Rectal smooth muscle tissue (tissue), 1 donor: ENCODE data around the gene RAG1.

ENCODE experiments used
- H3K27ac ChIP-seq: one replicate; pipeline ENCODE4 v1.7.0; 2013; ENCODE audit warnings: low read depth, low read length, inconsistent platforms
- H3K27me3 ChIP-seq: one replicate; pipeline ENCODE4 v1.7.0; 2013; ENCODE audit warnings: low read length; ENCODE audit not compliant: control insufficient read depth, insufficient read depth
- H3K36me3 ChIP-seq: one replicate; pipeline ENCODE4 v1.7.0; 2013; ENCODE audit warnings: low read length; ENCODE audit not compliant: control insufficient read depth, insufficient read depth
- H3K4me1 ChIP-seq: one replicate; pipeline ENCODE4 v1.7.0; 2013; ENCODE audit warnings: low read length; ENCODE audit not compliant: control insufficient read depth, insufficient read depth
- H3K4me3 ChIP-seq: one replicate; pipeline ENCODE4 v1.7.0; 2013; ENCODE audit warnings: low read length
- H3K9ac ChIP-seq: one replicate; pipeline ENCODE4 v1.7.0; 2013; ENCODE audit warnings: low read length

The RAG1 gene

DNA sequence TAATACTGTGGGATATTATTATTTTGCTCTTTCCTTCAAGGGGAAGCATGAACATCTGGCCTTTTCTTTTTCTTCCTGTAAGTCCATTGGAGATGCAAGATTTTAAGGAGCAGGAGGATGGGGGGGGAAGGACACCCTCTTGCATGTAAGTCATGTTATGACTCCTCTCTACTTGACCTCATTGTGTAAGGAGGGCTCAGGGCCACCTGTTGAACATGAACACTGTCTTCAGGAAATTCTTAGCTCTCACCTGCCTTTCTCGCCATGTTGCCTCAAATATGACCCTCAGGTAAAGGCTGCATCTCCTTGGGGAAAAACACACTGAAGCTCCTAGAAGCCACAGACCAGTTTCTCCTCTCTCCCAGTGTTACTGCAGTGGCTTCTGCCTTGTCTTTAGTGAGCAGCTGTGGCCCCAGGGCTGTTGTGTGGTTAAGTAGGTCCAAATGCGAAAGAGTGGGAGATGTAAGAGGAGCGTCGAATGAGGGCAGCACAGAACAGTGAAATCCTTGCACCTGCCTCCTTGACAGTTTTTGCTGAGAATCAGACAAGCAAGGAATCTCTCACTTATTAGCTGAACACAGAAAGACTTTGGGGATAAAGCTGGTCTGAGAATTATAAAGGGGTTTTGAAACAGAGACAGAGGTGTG is 1.3 kb upstream of the RAG1 start:
- Histone ChIP-seq H3K27me3 (no peaks in the 10 kb centered on the region), H3K4me3 (no peak overlapping the region), H3K27ac (no peak overlapping the region)

DNA sequence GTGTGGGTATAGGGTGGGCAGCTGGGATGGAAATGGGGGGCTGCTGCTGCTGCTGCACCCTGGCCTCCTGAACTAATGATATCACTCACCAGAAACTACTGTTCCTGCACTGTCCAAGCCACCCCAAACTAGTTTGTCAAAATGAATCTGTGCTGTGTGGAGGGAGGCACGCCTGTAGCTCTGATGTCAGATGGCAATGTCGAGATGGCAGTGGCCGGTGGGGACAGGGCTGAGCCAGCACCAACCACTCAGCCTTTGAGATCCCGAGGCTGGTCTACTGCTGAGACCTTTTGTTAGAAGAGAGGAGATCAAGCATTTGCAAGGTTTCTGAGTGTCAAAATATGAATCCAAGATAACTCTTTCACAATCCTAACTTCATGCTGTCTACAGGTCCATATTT is 1.3 kb downstream of the RAG1 start:
- Histone ChIP-seq H3K4me1 (peaks cover 3% of the 10 kb centered on the region), H3K27me3 (no peaks in the 10 kb centered on the region), H3K36me3 (no peaks in the 10 kb centered on the region), H3K27ac (no peak overlapping the region), H3K4me3 (no peak overlapping the region), H3K9ac (no peak overlapping the region)

More for the DNA sequence above, 1.3 kb upstream of the RAG1 start:
- peaks cover 3% of the 10 kb centered on the region for H3K4me1 ChIP-seq
- no peaks in the 10 kb centered on the region for H3K36me3 ChIP-seq
- no peak overlapping the region for H3K9ac ChIP-seq

DNA sequence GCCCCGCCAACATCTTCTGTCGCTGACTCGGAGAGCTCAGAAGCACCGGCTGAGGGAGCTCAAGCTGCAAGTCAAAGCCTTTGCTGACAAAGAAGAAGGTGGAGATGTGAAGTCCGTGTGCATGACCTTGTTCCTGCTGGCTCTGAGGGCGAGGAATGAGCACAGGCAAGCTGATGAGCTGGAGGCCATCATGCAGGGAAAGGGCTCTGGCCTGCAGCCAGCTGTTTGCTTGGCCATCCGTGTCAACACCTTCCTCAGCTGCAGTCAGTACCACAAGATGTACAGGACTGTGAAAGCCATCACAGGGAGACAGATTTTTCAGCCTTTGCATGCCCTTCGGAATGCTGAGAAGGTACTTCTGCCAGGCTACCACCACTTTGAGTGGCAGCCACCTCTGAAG is 6.7 kb downstream of the RAG1 start:
- no peaks in the 10 kb centered on the region for H3K27me3 ChIP-seq
- H3K36me3 ChIP-seq = no peaks in the 10 kb centered on the region
- H3K9ac ChIP-seq = no peak overlapping the region
- H3K4me3 ChIP-seq = no peak overlapping the region
- H3K27ac ChIP-seq = no peak overlapping the region
- peaks cover 9% of the 10 kb centered on the region for H3K4me1 ChIP-seq

DNA sequence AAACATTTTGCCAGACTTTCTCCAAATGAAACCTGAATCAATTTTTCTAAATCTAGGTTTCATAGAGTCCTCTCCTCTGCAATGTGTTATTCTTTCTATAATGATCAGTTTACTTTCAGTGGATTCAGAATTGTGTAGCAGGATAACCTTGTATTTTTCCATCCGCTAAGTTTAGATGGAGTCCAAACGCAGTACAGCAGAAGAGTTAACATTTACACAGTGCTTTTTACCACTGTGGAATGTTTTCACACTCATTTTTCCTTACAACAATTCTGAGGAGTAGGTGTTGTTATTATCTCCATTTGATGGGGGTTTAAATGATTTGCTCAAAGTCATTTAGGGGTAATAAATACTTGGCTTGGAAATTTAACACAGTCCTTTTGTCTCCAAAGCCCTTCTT is 9.6 kb downstream of the RAG1 start:
- Histone ChIP-seq H3K27me3 (no peaks in the 10 kb centered on the region), H3K4me1 (peaks cover 9% of the 10 kb centered on the region), H3K9ac (no peak overlapping the region), H3K4me3 (no peak overlapping the region), H3K36me3 (no peaks in the 10 kb centered on the region), H3K27ac (peak overlapping the region; percentile 59)

DNA sequence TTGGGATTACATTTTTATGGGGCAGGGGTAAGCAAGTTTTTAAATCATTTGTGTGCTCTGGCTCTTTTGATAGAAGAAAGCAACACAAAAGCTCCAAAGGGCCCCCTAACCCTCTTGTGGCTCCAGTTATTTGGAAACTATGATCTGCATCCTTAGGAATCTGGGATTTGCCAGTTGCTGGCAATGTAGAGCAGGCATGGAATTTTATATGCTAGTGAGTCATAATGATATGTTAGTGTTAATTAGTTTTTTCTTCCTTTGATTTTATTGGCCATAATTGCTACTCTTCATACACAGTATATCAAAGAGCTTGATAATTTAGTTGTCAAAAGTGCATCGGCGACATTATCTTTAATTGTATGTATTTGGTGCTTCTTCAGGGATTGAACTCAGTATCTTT is 10.1 kb downstream of the RAG1 start:
- Histone ChIP-seq H3K27ac (peak overlapping the region; percentile 59), H3K27me3 (no peaks in the 10 kb centered on the region)

DNA sequence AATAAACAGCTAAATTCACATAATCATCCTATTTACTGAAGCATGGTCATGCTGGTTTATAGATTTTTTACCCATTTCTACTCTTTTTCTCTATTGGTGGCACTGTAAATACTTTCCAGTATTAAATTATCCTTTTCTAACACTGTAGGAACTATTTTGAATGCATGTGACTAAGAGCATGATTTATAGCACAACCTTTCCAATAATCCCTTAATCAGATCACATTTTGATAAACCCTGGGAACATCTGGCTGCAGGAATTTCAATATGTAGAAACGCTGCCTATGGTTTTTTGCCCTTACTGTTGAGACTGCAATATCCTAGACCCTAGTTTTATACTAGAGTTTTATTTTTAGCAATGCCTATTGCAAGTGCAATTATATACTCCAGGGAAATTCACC is 10.7 kb downstream of the RAG1 start:
- no peak overlapping the region for H3K27ac ChIP-seq
- H3K4me3 ChIP-seq = no peak overlapping the region
- H3K9ac ChIP-seq = no peak overlapping the region
- peaks cover 9% of the 10 kb centered on the region for H3K4me1 ChIP-seq
- H3K27me3 ChIP-seq = no peaks in the 10 kb centered on the region
- H3K36me3 ChIP-seq = no peaks in the 10 kb centered on the region

More for the DNA sequence above, 10.1 kb downstream of the RAG1 start:
- Histone ChIP-seq H3K4me3 (no peak overlapping the region), H3K4me1 (peaks cover 9% of the 10 kb centered on the region), H3K9ac (no peak overlapping the region), H3K36me3 (no peaks in the 10 kb centered on the region)

DNA sequence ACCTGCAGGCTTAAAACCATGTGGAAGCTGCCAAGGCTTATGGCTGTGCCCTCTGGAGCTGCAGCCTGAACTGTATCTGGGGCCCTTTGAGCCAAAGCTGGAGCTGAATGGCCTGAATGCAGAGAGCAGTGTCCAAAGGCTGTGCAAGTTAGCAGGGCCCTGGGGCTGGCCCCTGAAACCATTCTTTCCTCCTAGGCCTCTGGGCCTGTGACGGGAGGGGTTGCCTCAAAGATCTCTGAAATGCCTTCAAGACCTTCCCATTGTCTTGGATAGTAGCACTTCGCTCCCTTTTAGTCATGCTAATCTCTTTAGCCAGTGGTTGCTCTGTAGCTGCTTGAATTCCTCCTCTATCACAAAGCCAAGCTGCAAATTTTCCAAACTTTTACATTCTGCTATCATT is 13.7 kb downstream of the RAG1 start:
- Histone ChIP-seq H3K36me3 (no peaks in the 10 kb centered on the region), H3K4me1 (peaks cover 7% of the 10 kb centered on the region), H3K4me3 (no peak overlapping the region), H3K27me3 (no peaks in the 10 kb centered on the region), H3K27ac (no peak overlapping the region), H3K9ac (no peak overlapping the region)

DNA sequence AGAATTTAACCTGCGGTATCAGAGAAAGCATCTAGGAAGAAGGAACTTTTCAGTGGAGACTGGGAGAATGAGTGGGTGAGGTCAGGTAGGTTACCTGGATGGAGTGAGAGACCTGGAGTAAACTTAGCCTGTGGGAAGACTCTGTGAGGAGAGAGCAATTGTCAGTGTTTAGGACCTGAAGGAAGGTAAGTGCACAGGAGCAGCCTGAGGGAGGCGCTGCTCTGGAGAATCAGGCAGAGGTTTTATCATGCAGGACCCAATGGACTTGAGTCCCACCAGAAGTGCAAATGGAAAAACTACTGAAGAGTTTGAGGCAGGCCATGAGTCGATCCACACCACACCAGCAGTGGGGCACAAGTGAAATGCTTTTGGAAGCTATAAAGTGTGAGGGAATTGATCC is 15.9 kb downstream of the RAG1 start:
- H3K9ac ChIP-seq = no peak overlapping the region
- no peak overlapping the region for H3K27ac ChIP-seq
- no peaks in the 10 kb centered on the region for H3K36me3 ChIP-seq
- H3K4me1 ChIP-seq = no peaks in the 10 kb centered on the region
- no peaks in the 10 kb centered on the region for H3K27me3 ChIP-seq
- H3K4me3 ChIP-seq = no peak overlapping the region

DNA sequence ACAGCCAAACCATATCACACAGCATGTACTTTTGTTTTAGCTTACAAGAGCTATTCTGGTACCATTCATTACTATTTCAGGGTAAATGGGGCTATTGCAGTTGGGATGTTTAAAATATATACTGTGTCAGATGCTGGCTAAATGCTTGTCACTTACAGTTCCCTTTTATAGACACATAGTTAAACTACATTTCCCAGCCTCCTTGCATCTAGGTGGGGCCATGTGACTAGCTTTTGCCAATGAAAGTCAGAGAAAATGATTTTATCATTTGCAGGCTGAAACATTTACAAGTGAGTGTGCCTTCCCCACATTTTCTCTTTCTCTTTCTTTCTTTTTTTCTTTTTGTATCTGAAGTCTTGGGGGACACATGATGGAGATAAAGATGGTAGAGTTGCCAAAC is 18.7 kb downstream of the RAG1 start:
- Histone ChIP-seq H3K4me1 (no peaks in the 10 kb centered on the region), H3K36me3 (no peaks in the 10 kb centered on the region), H3K27ac (no peak overlapping the region), H3K9ac (no peak overlapping the region), H3K4me3 (no peak overlapping the region), H3K27me3 (no peaks in the 10 kb centered on the region)

DNA sequence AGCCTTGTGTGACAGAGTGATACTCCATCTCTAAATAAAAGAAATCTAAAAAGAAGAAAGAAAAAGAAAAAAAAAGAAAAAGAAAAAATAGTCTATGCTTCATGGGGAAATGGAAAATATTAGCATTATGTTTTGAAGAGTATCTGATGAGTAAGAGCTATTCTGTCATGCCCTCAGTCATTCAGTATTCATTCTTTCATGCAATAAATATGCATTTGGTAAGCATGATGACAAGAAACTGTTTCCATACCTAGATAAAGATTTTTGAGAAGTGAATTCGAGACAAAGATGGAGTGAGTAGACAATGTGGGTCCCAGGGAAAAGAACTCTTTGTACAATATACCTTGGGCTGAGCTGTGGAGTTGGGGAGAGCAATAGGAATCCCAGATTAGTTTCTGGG is 20.3 kb downstream of the RAG1 start:
- H3K9ac ChIP-seq = no peak overlapping the region
- H3K36me3 ChIP-seq = no peaks in the 10 kb centered on the region
- no peaks in the 10 kb centered on the region for H3K4me1 ChIP-seq
- H3K27me3 ChIP-seq = peaks cover 2% of the 10 kb centered on the region
- H3K27ac ChIP-seq = no peak overlapping the region
- no peak overlapping the region for H3K4me3 ChIP-seq

DNA sequence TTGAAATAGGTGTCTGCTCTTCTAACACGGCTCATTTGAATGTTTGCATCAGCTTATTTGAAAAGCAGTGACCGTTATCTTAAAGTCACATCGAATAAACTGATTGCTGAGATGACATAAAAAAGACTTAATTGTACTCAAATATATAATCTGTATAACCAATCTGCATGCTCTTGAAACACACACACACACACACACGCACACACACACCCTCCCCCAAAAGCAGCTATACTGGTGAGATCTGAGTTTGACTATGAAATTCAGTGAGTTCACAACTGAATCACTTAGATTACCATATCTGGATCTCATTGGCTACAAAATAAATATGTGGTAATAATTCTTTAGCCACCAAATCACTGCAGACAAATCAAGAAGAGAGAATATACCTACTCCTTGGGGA is 22.7 kb downstream of the RAG1 start:
- no peak overlapping the region for H3K27ac ChIP-seq
- H3K27me3 ChIP-seq = peaks cover 2% of the 10 kb centered on the region
- no peak overlapping the region for H3K4me3 ChIP-seq
- no peaks in the 10 kb centered on the region for H3K4me1 ChIP-seq
- no peaks in the 10 kb centered on the region for H3K36me3 ChIP-seq
- H3K9ac ChIP-seq = no peak overlapping the region

DNA sequence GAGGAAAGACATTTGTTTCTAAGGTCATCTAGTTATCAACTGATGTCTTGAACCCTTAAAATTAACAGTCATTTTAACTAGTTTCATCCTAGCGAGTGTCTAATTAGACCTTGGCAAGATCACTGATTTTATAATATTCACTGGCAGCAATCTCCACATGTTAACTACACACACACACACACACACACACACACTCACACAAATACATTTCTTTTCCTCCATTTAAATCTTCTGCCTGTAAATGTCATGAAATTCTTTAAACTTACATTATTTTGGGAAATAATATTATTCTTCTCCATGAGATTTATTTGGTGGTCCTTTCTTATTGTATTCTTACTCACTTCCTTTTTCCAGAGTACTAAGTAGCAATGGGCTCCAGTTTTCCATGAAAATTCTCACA is 23.6 kb downstream of the RAG1 start:
- Histone ChIP-seq H3K4me1 (no peaks in the 10 kb centered on the region), H3K9ac (no peak overlapping the region), H3K4me3 (no peak overlapping the region), H3K27me3 (peaks cover 2% of the 10 kb centered on the region), H3K27ac (no peak overlapping the region), H3K36me3 (no peaks in the 10 kb centered on the region)

DNA sequence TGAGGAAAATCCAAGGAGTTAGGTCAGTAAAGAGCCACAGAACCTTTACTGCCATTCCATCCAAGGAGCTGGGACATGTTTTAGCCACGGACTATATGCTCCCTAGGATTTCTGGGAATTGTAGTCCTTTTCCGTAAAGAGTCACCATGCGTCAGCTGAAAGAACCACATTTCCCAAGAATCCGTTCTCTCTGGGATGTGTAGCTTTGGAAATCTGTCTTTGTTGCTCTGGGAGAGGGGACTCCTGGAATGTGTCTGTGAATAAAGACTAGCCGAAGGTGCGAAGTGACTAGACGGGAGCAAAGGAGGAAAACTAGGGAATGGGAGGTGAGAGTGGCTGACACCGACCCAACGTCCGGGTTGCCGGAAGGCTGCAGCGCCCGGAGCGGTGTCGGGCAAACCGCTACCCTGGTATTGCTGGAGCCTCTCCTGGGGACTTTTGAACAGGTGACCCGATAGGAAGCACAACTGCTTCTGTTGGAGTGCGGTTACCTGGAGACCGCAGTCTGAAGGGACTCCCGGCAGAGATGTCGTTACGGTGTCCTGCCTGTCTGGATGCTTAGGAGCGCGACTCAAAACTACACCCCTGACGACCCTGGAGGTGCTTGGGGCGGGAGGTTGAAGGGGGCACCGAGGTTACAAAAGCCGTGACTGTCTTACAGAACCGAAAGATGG is 26.6 kb downstream of the RAG1 start, which contains the start of gene IFTAP:
Gene IFTAP (plus strand): TSS at position 187 of the 674 bp plus-strand sequence. CDS start 15,602 bp downstream, outside the sequence.
- Histone ChIP-seq H3K9ac (peak within 1 kb of the TSS; percentile 75), H3K4me1 (no peaks in the 10 kb centered on the region), H3K4me3 (peak within 1 kb of the TSS; percentile 96), H3K27ac (peak within 1 kb of the TSS; percentile 38), H3K36me3 (no peaks in the 10 kb centered on the region), H3K27me3 (peaks cover 2% of the 10 kb centered on the region)
